Measurements from ENCODE around the gene CSF2RB.

Gene CSF2RB

DNA sequence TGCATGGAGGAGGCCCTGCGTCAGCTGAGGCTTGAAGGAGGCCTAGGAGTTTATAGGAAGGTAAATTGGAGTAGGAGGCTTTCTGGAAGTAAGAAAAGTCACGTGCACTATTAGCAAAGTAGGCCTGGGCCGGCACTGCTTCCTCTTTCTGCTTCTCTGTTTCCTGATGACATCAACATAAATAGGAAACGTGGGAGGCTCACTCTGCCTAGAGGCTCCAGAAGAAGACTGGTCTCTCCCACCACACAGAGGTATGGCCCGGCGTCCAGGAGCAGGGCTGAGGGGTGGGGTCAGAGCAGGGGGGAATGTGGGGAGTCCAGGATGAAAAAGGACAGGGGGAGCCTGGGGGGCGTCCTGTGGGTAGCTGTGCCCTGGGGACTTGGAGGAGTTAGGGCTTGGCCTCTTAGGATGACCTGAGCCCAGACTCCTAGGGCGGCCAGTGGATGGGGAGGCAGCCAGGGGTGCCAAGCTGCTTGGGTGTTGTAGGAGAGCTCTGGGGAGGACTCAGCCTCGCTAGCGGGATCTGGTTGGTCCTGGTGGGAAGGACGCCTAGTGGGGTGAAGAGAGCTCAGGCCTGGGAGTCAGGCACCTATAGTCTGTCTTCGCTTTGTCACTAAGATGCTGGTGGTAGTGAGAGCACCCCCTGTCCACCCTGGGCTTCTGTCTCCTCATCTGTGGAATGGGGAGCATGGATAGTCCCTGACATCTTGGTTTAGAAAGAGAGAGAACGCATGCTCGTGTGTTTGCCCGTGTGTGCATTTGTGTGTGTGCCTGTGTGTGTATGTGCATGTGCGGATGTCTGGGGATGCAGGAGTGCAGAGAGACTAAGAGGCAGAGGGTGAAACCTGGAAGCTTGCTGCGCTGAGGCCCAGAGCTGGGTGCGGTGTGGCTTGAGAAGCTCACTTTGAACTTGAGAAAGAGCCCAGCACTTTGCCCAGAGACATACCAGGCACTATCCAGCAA lies at the start of gene CSF2RB:
TSS of gene CSF2RB (plus strand) at position 202 of the 963 bp plus-strand sequence. CDS start 8,580 bp downstream, outside the sequence.
- no peak for DNase-seq

DNA sequence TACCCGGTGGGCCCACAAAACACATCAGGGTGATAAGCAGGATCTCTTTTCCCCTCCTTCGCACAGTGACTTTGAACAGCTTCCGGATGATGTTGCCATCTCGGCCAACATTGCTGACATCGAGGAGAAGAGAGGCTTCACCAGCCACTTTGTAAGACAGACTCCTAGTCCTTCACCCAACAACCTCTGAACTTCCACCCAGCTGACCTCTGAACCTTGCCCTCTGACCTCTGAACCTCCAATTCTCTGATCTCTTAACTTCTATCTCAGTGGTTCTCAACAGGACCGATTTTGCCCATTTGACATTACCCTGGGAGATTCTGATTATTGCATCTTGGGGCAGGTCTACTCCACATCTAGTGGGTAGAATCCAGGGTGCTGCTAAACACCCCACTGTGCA lies 49.4 kb upstream of the CSF2RB start:
- DNase-seq = no peak

DNA sequence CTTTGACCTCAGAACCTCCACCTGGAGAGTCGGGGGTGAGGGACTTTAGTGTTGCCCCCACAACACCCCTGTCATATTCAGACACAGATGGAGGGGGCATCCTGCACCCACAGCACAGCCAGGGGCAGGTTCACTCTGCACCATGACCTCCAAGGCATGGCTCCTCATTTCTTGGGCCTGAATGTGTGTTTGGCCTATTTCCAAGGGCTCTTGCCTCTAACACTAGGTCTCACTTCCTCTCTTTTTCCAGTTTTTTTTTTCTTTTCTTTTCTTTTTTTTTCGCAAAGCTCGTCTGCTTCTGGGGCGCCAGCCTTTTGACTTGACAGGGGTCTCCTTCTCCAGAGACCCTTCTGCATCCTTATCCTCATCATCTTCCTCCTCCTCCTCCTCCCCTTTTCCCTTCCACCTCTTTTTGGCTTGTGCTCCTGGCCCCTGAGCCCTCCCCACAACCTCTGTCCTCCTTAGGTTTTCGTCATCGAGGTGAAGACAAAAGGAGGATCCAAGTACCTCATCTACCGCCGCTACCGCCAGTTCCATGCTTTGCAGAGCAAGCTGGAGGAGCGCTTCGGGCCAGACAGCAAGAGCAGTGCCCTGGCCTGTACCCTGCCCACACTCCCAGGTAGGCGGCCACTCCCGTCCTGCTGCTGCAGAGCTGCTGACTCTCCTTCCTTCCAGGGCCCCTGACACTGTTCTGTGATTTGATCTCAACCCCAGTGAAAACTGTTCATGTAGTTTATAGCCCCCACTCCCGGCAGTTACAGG lies 48.8 kb upstream of the CSF2RB start:
- no peak for DNase-seq

DNA sequence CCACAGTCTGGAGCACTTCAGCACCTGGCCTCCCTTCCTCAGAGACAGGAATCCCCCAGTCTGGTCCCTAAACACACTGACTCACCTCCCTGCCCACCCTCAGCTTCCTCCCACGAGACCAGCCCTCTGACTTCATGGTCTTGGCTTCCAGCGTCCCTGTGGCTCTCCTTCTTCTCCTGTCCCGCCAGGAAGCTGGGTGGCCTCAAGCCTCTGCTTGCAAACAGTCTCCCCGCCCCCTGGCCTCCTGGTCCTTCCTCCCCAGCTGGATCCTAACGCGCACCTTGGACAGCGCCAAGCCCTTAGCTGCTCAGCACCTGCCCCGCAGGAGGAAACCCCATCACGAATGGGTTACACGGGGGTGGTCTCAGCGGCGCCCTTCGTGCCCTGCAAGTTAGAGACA lies 48.1 kb upstream of the CSF2RB start:
- DNase-seq = no peak

DNA sequence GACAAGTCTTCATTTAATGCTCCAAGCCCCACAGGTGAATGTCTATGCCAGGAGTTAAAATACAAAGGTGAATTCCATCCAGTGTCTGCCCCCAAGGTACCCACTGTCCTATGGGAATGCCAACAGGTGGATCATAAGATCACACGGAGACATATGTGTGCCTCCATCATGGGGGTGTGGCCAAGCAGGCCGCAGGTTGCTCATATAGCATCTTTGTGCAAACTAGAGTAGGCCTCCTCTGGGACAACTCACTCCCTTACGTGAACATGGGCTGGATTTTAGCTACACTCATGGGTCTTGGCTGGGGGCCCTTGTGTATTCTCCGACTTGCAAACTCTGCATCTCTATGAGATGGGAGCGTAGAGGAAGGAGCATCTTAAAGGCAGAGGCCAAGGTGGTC lies 45.7 kb upstream of the CSF2RB start:
- no peak for DNase-seq

DNA sequence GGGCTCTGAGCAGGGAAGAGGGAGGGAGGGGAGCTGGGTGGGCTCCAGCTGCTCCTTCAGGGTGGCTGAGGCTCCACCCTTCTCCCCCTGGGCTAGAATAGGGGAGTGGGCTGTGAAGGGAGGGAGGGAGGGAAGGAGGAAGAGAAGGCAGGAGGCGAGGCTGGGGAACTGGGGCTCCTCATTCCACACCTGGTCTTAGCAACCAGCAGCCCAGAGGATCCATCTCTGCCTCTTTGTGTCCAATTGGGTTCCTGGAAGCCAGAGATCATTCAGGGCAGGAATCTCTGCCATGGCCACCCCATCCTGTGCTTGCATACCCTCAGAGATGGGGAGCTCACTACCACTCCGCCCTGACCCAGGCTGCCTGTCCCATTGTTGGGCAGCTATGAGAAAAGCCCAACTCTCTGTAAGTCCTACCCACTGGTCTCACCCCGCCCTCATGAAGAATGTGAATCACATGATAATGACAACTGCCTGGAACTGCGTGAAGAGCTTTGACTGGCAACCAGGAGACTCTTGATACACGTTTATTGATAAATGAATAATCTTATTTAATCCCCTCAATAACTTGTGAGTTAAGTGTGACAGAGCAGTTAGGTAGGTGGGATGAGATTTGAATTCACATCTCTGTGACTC lies 44.8 kb upstream of the CSF2RB start:
- no peak for DNase-seq

DNA sequence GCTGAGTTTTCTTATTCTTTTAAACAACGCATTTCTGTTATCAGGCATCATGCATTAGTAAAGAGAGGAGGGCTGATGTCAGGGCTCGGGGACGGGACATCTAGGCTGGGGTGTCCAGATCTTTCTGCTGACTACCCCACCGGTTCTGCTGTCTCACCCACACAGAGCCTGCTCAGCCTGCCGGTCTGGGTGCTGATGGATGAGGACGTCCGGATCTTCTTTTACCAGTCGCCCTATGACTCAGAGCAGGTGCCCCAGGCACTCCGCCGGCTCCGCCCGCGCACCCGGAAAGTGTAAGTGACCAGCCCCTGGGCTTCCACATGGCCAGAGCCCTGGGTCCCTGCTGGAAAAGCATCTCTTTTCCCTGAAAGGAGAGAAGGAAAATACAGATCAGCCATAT lies 43.2 kb upstream of the CSF2RB start:
- no peak for DNase-seq

DNA sequence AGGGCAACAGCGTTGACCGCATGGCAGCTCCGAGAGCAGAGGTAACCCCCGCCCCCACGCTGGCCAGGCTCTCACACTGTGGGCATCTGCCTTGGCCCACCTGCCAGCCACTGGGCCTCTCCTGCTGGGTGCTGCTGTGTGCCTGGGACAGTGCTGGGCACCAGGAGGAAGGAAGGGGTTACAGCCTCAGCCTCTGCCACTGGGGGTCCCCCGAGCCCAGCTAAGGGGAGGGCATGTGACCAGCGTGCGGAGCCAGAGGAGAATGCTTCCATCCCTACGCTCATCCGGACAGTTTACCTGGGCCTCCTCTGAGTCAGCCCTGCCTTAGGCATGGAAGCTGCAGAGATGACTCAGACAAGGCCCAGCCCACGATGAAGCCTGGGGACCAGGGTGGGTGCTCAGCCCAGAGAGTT lies 41.8 kb upstream of the CSF2RB start:
- no peak for DNase-seq

DNA sequence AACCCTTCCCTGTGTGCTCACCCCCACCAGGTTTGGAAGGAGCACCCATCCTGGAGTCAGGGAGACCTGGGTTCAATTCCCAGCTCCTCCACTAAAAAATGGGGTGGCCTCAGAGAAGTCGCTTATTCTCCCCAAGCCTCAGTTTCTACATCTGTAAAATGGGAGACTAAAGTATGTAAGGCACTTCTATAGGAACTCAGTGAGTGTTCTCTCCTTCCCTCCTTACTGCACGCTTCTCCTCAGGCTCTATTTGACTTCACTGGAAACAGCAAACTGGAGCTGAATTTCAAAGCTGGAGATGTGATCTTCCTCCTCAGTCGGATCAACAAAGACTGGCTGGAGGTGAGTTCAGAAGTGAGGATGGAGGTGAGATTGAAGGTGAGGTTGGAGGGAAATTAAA lies 41.3 kb upstream of the CSF2RB start:
- no peak for DNase-seq

DNA sequence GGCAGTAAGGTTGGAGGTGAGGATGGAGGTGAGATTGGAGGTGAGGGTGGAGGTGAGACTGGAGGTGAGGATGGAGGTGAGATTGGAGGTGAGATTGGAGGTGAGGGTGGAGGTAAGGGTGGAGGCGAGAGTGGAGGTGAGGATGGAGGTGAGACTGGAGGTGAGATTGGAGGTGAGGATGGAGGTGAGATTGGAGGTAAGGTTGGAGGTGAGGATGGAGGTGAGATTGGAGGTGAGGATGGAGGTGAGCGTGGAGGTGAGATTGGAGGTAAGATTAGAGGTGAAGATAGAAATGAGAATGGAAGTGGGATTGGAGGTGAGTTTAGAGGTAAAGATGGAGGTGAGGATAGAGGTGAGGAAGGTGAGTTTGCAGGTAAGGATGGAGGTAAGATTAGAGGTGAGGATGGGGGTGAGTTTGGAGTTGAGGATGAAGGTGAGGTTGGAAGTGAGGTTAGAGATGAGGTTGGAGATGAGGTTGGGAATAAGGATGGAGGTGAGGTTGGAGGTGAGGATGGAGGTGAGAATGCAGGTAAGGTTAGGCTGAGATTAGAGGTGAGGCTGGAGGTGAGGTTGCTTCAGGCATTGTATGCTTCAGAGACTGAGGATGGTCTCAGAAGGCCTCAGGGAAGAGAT lies 40.4 kb upstream of the CSF2RB start:
- no peak for DNase-seq

DNA sequence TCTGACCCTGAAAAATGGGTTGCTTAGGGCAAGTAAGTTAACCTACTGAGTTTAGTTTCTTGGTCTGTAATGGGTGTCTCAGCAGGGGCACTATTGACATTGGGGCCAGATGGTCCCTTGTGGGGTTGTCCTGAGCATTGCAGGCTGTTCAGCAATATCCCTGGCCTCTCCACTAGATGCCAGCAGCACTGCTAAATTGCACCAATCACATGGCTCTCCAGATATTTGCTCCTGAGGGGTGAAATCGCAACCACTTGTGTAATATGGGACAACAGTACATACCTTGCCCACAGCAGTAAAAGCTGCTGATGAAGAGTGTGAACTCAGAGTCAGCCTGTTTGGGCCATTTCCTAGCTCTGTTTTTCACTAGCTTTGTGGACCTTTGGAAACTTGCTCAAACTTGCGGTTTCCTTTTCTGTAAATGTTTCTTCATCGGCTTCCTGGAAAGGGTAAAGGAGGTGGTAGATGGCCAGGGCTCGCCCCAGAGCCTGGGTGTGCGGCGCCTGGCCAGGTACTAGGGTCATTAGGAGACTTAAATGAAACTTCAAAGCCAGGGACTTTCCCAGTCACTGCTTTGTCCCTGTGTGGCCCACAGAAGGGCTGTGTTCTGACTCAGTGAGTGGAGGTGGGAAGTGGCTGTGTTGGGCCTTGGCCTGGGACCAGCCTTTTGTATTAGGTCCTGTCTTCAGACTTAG lies 39.7 kb upstream of the CSF2RB start:
- peak; percentile 60 to 88 for DNase-seq

DNA sequence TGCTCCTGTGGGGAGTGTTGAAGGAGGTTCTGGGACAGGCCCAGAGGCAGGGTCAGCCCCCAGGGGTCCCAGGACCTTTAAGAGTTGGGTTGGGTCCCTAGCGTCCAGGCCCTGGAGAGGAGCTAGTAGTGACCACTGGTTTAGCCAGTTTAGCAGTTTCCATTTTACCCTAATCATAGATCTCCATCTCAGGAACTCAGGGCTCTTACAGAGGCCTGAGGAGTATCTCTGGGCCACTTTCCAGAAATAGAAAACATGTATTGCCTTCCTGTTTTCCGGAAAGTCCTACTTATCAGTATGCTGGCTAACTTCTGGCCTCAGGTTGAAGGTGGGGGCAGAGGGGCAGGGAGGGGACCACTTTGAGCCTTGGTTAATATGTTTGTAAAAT lies 39.1 kb upstream of the CSF2RB start:
- DNase-seq = no peak

DNA sequence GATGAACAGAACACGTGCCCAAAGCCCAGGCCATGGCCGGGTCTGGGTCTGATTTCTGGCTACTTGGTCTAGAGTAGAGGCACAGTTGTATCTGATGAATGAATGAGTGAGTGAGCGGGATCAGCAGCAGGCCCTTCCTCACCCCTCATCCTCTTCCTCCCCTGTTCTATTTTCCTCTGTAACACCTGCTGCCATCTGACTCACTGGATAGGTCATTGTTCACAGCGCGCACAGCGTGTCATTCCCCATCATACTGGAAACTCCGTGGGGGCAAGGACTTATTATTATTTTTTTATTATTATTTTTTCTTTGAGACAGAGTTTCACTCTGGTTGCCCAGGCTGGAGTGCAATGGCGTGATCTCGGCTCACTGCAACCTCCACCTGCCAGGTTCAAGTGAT lies 38.7 kb upstream of the CSF2RB start:
- no peak for DNase-seq

DNA sequence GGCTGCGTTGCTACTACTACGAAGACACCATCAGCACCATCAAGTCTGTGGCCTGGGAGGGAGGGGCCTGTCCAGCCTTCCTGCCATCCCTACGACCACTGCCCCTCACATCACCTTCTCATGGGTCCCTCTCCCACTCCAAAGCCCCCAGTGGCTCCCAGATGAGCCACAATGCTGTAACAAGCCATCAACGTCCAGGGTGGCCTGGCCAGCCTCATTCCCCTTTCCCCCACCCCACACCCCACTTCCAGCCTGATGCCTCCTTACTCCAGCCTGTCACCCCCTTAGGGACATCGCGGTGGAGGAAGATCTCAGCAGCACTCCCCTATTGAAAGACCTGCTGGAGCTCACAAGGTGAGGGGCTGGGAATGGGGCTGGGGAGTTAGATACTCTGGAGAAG lies 37.7 kb upstream of the CSF2RB start:
- no peak for DNase-seq

DNA sequence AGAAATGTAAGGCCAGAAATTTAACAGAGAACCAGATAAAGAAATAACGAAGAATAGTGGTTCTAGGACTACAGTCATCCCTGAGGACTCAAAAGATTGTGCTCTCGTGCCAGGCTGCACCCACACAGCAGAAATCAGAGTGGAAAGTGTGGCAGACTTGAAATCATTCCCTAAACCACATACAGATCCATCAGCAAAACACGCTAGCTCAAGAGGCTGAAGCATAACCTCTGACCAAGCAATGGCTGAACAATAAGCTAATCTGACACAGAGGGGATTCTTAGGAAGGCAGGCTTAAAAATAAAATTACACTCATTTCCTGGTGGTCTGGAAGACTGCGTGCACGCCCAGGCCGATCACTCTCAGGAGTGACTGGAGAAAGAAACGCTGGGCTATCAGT lies 33.7 kb upstream of the CSF2RB start:
- DNase-seq = no peak

DNA sequence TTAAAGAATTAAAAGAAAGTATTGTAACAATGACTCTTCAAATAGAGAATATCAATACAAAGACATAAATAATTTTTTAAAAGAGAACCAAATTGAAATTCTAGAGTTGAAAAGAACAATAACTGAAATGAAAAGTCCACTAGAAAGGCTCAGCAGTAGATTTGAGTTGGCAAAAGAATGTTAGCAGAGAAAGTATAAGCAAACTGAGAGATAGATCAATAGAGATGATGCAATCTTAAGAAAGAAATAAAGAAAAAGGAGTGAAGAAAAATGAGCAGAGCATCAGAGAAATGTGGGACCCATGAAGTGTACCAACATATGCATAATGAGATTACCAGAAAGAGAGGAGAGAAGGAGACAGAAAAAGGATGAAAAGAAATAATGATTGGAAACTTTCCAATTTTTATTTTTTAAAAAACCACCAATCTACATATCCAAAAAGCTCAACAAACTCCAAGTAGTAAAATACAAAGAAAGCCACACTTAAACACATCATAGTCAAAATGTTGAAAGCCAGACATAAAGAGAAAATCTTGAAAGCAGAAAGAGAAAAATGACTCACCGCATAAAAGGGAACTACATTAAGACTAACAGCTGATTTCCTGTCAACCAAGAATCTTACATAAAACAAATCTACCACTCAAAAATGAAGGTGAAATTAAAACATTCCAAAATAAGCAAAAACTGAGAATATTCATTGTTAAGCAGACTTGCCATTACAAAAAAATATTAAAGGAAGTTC lies 31.8 kb upstream of the CSF2RB start:
- DNase-seq = no peak

DNA sequence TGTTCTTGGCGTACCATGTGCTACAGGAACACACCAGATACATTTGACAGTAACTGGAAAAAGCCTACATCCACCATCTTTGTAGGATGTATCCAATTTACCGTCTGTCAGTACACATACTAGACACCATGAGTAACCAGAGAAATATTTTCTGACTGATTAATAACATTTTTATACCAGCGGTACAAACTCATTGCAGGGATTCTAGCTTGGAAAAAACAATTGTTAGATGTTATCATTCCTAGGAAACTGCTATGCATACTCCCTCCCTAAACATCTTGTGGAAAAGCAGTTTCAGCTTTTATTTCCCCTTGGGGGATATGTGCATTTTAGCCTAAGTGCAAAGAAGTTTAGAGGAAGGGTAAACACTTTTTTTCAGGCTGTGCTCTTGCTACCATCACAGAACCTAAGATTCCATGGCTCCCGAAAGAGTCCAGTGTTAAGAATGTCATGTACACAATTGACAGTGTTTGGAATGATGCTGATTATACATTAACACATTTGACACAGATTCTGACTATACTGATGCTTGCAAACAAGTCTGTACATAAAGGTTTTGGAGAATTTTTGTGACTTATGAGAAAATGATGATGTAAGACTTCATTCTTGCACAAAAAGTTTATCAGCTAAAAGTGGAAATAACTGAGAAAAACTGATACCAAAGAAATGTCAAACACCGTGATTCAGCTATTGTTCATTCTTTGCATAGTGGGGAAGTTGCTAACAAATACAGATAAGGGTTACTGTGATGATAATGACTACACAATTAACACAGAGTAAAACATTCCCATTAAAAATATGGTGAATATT lies 28.9 kb upstream of the CSF2RB start:
- no peak for DNase-seq

DNA sequence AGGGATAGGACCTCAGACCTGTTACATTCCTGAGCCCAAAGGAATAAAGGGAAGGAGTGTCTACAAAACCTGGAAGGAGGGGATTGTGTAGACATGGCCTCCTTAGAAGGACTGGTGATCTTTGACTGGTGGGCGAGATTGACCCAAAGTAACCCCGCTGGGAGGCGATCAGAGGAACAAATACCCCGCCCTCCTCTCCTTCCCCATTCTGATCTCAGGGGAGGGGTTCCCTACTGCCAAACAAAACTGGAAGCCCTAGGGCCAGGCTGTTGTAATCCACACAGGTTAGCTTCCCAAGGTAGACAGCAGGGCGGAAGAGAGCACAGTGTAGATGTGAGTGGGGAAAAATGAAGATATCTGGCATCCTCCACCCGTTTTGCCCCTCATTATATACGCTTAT lies 28.0 kb upstream of the CSF2RB start:
- no peak for DNase-seq

DNA sequence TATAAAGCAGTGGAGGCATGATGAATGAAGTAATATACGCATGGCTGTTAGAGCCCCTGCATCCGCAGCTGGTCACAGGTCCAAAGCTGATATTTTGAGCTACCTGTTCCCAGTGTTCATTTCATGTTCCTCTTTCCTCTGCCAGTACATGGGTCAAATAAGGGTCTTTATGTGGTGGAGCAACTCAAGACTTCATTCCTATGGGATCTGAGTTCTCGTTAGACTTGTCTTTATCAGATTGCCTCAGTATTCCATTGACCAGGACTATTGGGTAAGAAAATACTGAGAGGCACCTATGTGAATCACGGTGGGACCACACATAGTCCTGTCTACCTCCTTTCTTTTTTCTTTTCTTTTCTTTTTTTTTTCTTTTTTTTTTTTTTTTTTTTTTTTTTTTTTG lies 27.4 kb upstream of the CSF2RB start:
- no peak for DNase-seq

DNA sequence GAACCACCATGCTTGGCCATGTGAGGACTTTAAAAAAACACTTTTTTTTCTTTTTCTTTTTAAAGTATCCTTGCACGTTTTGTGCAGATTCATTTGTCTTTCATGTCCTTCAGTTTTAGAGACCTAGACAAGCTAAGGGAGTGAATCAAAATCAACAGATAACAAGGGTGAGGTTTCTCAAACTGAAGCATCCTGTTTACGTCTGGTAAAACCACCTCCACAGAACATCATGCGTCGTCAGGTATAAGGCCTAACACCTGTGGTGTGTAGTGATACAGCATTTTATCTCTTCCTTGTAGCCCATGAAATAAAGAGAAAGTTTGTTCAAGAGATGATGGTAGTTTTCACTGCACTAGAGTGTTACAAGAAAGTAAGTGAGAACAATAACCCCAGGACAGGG lies 26.3 kb upstream of the CSF2RB start:
- no peak for DNase-seq

DNA sequence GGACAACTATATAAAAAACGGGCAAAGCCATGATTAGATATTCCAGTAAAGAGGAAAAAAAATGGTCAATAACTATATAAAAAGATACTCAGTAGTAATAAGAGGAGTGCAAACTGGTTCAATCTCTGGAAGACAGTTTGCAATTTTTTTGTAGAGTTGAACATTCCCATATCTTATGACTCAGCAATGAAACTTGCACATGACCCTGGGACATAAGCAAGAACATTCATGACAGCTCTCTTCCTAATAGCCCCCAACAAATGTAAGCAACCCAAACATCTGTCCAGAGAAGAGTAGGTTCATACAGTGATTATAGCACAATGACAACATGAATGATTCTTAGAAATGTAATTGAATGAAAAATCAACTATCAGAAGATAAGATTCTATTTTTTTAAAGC lies 21.8 kb upstream of the CSF2RB start:
- DNase-seq = no peak

Data from NCI-H524 (cell line).